OCI-LY7 (cell line): ENCODE data around the gene DIPK1B.

Experiments
- CTCF ChIP-seq: fragments of 200-600 bp; sonication (generic); conservative IDR thresholded peaks from 2 replicates; pipeline ENCODE4 v1.5.1; 2014; ENCODE audit warnings: mild to moderate bottlenecking, antibody characterized with exemption, low read length, moderate library complexity, mixed read lengths
- EZH2phosphoT487 ChIP-seq: fragments of 200-600 bp; sonication (generic); IDR thresholded peaks from 2 replicates; pipeline ENCODE4 v1.6.1; 2018; ENCODE audit warnings: low read depth, borderline replicate concordance, mild to moderate bottlenecking, mixed run types, antibody characterized with exemption, low read length, moderate library complexity, mixed read lengths

DNA sequence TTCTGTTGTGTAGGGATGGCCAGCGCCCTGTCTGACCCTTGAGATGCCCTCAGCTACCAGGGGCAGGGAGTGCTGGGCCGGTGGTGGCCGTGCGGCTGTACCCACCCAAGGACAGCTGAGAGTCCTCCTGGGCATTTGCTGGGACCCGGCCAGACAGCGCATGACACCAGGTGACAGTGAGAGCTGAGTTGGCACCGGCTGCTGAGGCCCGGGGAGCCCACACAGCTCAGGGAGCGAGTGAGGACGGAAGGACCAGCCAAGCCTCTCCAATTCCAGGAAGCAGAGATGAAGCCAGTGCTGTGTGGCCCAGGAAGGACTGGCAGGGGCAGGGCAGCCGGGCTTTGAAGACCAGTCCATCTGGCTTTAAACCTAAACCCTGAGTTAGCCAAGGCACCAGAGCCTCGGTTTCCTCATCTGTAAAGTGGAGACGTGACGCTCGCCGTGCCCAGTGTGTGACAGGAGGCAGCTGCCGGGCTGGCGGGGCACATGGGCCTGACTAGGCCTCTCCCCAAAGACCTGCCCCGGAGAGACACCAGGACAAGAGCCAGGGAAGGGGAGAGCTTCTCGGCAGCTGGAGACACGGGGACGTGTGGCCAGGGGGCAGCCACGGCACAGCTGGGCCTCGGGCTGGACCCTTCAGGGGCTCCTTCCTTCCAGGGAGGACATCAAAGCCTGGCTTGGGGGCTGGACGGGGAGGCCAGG, 22.1 kb upstream of the DIPK1B start:
- TF ChIP-seq CTCF, result no peak
- TF ChIP-seq EZH2phosphoT487, result no peak
